GM10248 (cell line): Measurements from ENCODE around the gene FOCAD.
"Not testable (repeated sequence)": the region's sequence is repeated elsewhere in the genome, so short reads cannot be mapped to it uniquely, and the experiment has no call there.

Source experiments
- CTCF ChIA-PET: fragments of 300-600 bp; sonication (Branson Sonifier 250); formaldehyde crosslinking; extraction: SDS; loops from one replicate; lab custom pipeline; 2021; ENCODE audit warnings: antibody characterized with exemption; lab: Yijun Ruan, JAX
- POLR2A ChIA-PET: fragments of 350-650 bp; sonication (Branson Sonifier 250); formaldehyde crosslinking; extraction: SDS; loops from one replicate; lab custom pipeline; 2020; ENCODE audit warnings: antibody characterized with exemption; lab: Yijun Ruan, JAX
- DNase-seq: peaks from one replicate; pipeline ENCODE4 v3.0.0; 2012; ENCODE audit errors: extremely low spot score
- CTCF ChIP-seq: IDR thresholded peaks from 2 replicates; pipeline ENCODE4 v1.5.1; 2012; ENCODE audit warnings: mild to moderate bottlenecking, low read depth; ENCODE audit errors: extremely low read depth, missing control alignments, control extremely low read depth

Gene FOCAD

GRCh38 chr9:20950707-20951106, 266.6 kb downstream of the FOCAD start:
- DNase-seq: no peak
- CTCF ChIA-PET: interaction anchor here (1.2 to 4.5 kb wide), 2 partner anchors 10 to 26 kb away, joined by 3 to 37 read pairs; no protein-coding TSS in a partner anchor
- POLR2A ChIA-PET: no interaction called here
- TF ChIP-seq CTCF: no peak

DNA sequence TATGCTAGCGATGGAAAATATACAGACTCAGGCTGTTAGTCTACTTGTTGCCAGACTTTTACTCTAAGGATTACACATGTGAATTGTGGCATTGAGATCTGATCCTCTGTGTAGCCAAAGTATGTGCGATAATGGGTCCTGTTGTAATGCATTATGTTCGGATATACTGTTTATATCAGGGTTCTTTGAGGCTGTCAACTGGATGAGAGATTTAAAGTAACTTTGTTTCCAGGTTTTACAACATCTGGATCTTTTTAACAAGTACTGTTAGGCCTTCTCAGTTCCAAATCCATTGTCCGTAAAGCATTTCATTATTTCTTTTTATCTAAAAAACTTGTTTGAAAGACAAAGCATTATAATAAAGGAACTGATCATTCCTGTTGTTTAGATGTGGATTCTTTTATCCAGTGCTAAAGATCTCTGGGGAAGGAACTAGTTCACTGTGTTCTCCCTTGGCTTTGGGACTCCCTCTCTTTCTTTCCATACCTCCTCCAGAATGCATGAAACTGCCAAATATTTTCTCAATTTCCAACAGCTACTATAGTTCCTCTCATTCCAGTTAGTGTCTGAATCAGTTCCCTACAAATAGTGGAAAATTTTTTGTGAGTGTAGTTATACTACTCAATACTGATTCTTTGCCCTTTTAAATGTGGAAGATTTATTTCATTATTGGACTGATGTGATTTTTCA, 278.6 kb downstream of the FOCAD start:
- ChIA-PET CTCF (interaction anchor here (1.0 to 1.4 kb wide), 3 partner anchors 21 to 338 kb away, joined by 3 read pairs; no protein-coding TSS in a partner anchor), POLR2A (no interaction called here)
- TF ChIP-seq CTCF: no peak
- DNase-seq: no peak

DNA sequence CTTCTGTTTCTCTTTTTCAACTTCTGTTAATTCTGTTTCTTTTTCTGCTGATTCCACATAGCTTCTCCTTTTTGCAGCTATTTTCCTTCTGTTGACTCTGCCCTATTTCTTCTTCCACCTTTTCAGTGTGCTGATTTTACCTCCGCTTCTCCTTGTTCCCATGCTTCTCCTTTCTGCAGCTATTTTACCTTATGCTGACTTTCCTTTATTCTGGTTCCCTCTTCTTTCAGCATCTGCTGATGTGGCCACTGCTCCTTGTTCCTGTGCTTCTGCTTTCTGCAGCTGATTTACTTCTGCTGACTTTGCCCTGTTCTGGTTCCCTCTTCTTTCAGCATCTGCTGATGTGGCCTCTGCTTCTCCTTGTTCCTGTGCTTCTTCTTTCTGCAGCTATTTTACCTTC, 288.6 kb downstream of the FOCAD start:
- ChIA-PET POLR2A (interaction anchor here (0.6 kb wide), 1 partner anchor 640 kb away, joined by 3 read pairs; no protein-coding TSS in a partner anchor), CTCF (no interaction called here)
- DNase-seq: no peak
- no peak for TF ChIP-seq CTCF

GRCh38 chr9:20973246-20973947, 289.3 kb downstream of the FOCAD start:
- CTCF ChIA-PET, DNase-seq: not testable (repeated sequence)
- POLR2A ChIA-PET: interaction anchor here (0.6 kb wide), 1 partner anchor 640 kb away, joined by 3 read pairs; no protein-coding TSS in a partner anchor

DNA sequence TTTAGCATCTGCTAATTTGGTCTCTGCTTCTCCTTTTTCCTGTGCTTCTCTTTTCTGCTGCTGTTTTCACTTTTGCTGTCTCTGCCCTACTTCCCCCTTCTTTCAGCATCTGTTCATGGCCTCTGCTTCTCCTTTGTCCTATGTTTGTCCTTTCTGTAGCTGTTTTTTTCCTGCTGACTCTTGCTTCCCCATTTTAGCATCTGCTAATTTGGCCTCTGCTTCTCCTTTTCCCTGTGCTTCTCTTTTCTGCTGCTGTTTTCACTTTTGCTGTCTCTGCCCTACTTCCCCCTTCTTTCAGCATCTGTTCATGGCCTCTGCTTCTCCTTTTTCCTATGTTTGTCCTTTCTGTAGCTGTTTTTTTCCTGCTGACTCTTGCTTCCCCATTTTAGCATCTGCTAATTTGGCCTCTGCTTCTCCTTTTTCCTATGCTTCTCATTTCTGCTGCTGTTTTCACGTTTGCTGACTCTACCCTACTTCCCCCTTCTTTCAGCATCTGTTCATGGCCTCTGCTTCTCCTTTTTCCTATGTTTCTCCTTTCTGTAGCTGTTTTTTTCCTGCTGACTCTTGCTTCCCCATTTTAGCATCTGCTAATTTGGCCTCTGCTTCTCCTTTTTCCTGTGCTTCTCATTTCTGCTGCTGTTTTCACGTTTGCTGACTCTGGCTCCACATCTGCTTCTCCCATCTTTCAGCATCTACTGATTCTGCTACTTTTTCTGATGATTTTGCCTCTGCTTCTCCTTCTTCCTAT, 290.3 kb downstream of the FOCAD start:
- DNase-seq, POLR2A ChIA-PET, CTCF ChIA-PET: not testable (repeated sequence)

- CTCF ChIA-PET: interaction anchor here (1.0 kb wide), 1 partner anchor 8 kb away, joined by 4 read pairs; no protein-coding TSS in a partner anchor
Observed at GRCh38 chr9:20978249-20978648, 294.2 kb downstream of the FOCAD start.

More at GRCh38 chr9:20978249-20978648, 294.2 kb downstream of the FOCAD start:
- DNase-seq: no peak
- POLR2A ChIA-PET: no interaction called here
- no peak for TF ChIP-seq CTCF
